D341Med (cell line): ENCODE data around the gene FEM1B.
A peak's percentile ranks its signal among the peaks of the same experiment; 100 is the strongest.

Source experiments
- DNase-seq: peaks from one replicate; pipeline ENCODE4 v3.0.0; 2012; ENCODE audit warnings: low spot score

Gene FEM1B

GRCh38 chr15:68309024-68309423, 31.5 kb downstream of the FEM1B start:
- DNase-seq = no peak

DNA sequence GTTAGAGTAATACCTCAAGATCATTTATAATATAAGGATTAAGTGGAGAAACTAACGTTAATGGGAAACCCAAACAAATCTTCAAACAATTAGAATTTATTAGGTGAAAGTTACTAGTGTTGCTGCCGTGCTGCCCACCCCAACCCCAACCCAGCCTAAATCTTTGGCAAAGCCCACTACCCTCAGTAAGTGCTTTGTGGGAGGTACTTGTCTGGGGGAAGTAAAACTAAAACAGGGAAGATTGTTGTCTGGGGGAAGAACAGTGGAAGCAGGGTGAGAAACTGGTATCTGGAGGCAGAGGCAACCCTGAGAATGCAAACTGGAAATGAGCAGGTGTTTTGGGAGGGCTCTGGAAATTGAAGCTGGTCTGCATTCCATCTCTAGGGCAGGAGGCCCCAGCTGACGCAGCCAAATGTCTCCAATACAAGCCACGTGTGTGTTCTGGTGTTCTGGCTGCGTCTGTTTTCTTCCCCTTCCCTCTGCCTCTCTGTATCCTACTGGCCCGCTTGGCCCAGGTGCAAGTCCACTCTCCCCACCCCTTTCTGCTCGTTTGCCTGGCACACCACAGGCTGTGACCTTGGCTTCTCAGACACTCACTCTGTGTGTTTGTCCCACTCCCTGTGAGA, 32.7 kb downstream of the FEM1B start:
- no peak for DNase-seq

GRCh38 chr15:68310804-68311463, 33.4 kb downstream of the FEM1B start:
- DNase-seq = no peak

GRCh38 chr15:68311464-68311835, 33.9 kb downstream of the FEM1B start:
- DNase-seq = peak; percentile 1

- DNase-seq = peak; percentile 4
Observed at GRCh38 chr15:68311859-68312557, 34.5 kb downstream of the FEM1B start.

DNA sequence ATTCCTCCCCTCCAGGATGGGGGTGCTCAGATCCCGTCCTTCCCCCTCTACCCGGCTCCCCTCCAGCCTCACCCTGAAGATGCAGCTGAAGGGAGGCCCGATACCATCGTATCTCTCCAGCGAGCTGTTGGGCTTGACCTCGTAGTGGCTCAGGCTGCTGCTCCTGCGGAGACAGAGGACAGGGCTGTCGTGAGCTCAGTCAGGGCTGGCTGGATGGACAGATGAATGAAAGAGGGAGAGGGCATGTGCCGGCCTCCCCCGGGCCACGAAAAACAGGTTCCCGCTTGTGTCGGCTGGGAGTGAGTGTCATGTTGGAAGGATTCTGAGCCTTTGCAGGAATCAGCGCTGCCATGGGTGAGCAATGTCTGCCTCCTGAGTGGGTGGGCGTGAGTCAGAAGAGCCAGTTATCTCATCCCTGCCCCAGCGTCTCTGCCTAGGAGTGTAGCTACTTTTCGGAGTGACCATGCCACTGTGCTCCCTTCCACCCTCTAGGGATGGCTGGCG, 35.2 kb downstream of the FEM1B start:
- DNase-seq = peak; percentile 14

DNA sequence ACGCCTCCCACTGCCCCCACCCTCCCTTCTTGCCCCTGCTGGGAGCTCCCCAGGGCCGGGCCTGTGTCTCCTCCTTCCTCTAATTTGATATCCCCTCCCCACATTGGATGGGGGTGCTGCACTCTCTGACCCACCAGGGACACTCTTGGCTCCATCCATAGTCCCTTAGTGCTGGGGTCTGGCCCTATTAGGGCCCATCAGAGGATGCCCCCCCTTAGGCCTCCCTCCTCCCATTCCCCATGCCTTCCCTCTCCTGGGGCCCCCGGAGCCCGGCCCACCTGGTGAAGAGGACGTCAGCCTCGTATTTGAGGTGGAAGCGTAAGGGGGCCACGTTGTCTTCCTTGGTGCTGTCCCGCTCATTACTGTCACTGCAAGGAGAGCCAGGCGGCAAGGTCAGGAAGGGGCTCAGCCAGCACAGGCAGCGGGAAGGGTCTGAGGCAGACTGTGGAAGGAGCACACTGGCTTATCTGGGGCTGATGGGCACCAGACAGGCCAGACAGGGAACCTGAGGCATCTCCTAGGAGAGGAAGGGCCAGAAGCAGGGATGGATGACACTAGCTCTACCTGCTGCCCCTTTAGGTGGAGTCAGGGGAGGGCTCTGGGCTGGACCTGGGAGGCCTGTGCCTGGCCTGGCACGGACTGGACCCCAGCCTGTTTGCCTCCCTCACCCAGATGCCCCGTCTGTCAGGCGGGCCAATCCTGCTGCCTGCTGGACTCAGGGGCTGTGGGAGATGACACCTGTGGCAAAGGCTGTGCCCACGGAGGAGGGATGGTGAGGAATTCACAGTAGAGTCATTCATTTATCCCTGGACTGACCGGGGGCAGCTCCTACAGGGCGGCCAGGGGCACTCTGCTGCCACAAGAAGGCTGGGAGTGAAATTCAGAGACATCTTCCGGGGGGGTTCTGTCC, 36.2 kb downstream of the FEM1B start:
- peak; percentile 14 for DNase-seq

GRCh38 chr15:68314563-68314962, 37.0 kb downstream of the FEM1B start:
- peak; percentile 4 for DNase-seq

DNA sequence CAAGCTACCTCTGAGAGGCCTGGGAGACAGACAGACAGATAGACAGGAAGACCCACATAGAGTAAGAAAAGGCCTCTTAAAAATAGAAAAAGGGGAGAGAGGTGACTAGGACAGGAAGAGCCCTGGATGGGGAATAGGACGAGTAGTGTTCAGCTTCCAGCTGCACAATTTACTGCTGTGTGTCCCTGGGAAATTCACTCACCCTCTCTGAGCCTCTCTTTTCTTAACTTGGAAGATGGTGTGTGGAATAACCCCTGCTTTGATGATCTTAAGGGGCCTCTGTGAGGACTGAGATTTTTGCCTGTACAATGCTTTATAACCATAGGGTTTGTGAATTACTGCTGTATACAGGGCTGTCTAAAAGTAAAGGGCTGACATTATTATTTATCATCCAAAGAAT, 37.5 kb downstream of the FEM1B start:
- no peak for DNase-seq

DNA sequence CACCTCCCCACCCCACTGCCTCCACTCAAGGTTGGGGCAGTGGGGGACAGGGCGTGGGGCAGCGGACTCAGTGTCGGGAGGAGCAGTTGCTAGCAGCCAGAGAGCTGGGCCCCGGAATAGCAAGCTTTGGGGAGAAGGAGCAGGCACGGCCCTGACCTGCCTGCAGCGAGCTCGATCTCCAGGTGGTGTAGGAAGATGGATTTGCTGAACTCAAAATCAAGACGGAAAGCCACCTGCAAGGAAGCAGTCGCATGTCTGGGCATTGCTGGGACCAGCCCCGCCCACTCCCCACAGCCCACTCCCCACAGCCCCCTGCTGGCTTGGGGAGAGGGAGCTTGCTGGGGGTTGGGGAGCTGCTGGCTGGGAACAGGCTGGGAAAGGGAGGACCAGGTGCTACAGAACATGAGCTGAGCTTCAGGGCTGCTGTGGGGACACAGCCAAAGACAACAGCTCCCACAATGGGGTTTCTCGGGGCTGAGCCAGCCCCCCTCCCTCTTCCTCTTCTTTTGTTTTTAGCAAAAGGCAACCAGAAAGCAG, 38.0 kb downstream of the FEM1B start:
- DNase-seq = peak; percentile 17

GRCh38 chr15:68316061-68316804, 38.7 kb downstream of the FEM1B start:
- peak; percentile 66 for DNase-seq

DNA sequence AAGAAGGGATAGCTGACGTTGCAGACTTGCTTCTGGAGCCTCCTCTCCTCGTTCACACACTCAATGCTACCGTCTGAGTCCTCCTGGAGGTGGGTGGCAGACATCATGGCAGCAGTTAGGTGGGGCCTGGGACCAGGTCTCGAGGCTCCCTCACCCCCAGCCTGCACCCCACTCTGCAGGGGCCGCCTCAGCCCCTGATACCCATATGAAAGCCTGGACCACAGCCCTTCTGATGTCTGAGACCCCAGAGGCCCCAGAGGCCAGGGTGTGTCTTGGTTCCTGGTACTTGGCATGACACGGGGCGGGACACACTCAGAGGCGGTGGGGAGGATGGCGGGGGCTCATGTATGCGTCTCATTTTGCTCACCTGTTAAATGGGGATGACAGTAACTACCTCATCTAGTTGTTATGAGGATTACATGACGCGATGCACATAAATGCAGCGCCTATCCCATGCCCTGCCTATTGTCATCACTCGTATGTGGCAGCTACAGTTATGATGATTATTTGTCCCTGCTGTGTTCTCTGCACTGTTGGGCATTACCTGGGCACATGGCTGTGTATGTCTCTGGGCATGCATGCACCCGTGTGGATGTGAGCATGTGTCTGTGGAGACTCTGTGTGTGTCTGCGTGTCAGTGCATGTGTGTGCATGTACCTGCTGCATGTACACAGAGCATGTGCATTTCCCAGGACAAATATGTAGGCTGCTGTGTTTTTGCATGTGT, 39.9 kb downstream of the FEM1B start:
- no peak for DNase-seq

- DNase-seq = no peak
Observed at GRCh38 chr15:68318008-68318835, 40.7 kb downstream of the FEM1B start.

DNA sequence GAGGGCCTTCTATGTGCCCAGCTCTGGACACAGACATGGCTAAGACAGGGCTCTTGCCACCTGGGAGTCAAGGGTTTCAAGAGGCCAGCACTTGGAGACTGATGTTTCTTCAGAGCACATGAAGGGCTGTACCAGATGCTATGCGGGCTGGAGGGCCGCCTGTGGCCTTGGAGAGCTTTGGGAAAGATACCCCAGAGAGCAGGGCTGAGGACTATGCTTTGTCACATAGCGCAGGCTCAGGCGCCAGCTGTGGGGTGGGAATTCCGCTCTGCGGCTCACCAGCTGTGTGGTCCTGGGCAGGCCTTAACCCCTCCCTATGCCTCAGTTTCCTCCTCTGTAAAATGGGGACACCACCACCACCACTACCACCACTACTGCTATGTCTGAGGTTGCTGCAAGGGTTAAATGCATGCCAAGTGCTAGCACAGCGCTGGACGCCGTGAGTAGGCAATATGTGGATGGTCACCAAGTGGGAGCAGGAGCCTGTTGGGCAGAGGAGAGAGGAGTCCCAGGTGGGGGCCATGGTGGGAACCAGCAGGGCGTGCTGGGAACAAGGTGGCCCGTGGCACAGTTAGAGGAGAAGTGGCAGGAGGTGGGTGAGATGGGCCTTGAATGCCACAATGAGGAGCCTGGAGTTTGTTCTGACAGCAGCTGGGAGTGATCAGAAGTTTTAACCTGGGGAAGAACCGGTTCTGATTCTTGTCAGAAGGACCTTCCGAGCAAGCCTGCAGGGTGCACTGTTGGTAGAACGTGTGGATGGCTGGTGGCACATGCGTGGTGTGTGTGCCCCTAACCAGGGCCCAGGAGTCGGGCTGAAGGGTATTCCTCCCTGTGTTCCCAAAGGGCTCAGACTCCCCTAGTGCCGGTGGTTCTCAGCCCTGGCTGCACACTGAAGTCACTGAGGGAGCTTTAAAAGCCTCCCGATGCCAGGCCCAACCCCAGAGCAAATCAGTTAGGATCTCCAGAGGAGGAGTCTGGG, 41.7 kb downstream of the FEM1B start:
- DNase-seq = no peak

GRCh38 chr15:68319997-68320396, 42.5 kb downstream of the FEM1B start:
- DNase-seq = no peak

- no peak for DNase-seq
Observed at GRCh38 chr15:68321229-68321628, 43.7 kb downstream of the FEM1B start.

DNA sequence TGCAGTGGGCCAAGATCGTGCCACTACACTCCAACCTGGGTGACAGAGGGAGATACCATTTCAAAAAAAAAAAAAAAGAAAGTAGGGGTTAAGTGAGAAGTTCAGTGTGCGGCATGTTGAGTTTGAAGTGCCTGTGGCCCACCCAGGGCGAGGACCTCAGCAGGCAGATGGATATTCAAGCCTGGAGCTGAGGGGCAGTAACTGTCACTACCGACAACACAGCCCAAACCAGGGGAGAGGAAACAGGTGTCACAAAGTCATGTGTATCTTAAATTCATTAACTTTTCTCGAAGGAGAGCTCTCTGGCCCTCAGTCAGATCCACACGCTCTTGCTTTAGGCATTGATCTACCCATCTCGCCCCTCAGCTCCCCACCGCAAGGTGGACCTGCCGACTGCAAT, 45.3 kb downstream of the FEM1B start:
- no peak for DNase-seq

DNA sequence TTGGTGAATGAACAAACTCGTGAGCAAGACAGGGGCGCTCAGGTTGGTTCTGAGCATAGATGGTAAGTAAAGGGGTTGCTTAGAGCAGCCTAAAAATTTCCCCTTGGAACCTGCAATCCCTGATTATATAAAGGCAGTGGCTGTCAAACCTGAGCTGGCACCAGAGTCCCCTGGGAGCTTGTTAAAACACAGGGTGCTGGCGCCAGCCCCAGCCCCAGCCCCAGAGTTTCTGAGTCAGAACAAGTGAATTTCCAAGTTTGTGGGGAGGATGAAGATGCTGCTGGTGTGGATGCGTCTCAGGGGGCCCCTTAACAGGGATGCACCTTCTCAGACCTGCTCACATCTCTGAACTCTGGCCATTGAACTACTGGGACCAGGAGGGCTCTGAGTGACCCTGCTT, 48.2 kb downstream of the FEM1B start:
- DNase-seq = no peak
